HG02852 (cell line): ENCODE data around the gene CEBPB.

Experiments used
- ATAC-seq: cut with Tn5 transposase; IDR thresholded peaks from one replicate; pipeline ENCODE4 v1.9.1; 2021; ENCODE audit warnings: mild to moderate bottlenecking, moderate library complexity; ENCODE audit not compliant: unreplicated experiment

The CEBPB gene

DNA sequence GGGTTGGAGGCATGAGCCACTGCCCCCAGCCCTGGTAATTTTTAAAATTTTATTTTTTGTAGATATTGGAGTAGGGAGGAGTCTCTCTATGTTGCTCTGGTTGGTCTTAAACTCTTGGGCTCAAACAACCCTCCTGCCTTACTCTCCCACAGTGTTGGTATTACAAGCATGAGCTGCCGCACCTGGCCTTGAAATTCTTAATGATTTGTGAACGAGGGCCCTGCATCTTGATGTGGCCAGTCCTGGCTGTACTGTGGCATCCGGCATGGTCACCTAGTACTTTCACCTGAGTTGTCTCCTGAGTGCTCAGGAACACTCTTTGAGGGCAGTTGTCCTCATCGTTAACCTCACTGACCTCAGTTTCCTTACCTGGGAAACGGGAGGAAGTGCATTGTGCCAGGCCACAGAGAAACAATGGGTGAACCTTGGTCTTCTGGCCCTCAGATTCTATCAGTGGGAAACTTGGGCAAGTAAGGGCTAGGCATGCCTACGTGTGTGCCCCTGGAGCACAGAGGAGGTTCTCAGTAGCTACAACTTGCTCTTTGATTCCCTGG is 19.5 kb downstream of the CEBPB start:
- ATAC-seq = no peak

DNA sequence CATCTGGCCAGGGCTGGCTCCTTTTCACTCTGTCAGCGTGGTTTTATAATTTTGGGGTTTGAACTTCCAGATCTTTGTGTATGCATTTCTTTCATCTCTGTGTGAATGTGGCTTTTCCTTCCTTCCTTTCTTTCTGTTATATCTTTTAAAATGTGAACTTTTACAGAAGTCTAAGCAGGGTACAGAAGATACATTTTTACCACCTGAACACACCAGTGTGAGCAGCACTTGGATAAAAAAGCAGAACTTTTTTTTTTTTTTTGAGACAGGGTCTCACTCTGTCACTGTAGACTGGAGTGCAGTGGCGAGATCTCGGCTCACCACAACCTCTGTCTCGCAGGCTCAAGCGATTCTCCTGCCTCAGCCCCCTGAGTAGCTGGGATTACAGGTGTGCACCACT is 20.5 kb downstream of the CEBPB start:
- ATAC-seq = no peak

GRCh38 chr20:50213531-50214106 is 23.0 kb downstream of the CEBPB start:
- no peak for ATAC-seq

DNA sequence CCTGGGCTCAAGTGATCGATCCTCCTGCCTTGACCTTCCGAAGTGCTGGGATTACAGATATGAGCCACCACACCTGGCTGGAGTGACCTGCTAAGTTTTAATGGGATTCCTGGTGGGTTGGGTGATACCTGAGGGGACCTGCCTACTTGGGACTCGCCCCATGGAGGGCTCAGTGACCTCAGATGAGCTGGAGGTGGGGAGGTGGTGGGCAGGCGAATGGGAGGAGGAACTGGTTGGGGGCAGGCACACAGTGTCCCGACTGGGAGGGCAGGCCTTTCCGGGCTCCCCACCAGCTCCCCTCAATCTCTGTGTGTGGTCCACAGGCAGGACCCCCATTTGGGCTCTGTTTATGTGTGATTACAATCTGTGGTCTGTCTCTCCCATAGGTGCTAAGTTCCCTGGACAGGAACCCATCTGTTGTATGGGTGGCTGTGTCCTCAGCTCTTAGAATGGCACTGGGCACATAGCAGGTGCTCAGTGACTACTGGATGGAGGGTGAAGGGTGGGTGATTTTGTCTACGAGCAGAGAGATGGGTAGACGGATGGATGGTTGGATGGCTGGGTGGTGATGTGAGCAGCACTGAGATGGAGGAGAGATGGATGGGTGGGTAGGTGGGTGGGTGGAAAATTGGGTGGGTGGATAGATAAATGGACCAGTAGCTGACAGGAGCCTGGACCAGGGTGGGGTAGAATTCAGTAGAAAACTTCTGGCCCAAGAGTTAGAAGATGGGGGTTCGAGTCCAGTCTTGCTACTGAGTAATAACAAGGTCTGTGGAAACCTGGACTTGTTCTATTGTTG is 23.8 kb downstream of the CEBPB start:
- ATAC-seq = no peak

- no peak for ATAC-seq
These were observed 24.6 kb downstream of the CEBPB start for GRCh38 chr20:50215101-50215690.

- no peak for ATAC-seq
These were observed 25.3 kb downstream of the CEBPB start for GRCh38 chr20:50215926-50216325.

- no peak for ATAC-seq
These were observed 26.0 kb downstream of the CEBPB start for GRCh38 chr20:50216543-50217206.

DNA sequence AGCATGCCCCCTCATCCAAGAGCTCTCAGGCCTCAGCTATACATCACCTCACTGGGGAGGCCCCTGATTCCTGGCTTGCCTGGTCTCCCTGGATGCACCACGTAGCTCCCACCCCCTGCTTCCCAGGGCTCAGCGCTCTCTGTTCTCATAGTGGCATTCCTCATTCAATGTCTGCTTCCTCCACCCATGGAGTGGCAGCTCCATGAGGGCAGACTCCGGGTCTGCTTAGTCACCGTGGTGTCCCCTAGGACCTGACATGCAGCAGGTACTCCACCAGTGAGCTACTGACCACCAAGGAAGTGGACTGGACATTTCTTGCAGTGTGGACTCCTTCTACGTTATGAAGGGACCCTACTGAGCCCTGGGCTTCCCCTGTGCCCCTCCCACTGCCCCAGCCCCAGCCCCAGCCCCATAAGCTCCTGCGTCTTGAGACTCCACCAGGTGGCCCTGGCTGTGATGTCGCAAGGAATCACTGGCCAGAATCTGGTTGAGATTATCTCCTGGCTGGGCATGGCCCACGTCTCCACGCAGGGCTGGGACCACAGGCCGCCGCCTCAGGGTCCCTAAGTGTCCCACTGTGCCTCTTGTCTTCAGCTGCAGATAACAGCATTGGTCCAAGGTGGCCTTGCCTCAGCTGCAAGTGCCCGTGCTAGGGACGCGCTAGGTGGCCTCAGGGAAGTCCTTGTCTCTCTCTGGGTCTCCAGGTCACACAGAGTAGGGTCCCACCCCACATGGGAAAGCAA is 26.7 kb downstream of the CEBPB start:
- no peak for ATAC-seq

- ATAC-seq = no peak
These were observed 28.4 kb downstream of the CEBPB start for GRCh38 chr20:50218987-50219435.

GRCh38 chr20:50219600-50219999 is 29.0 kb downstream of the CEBPB start:
- ATAC-seq = no peak

DNA sequence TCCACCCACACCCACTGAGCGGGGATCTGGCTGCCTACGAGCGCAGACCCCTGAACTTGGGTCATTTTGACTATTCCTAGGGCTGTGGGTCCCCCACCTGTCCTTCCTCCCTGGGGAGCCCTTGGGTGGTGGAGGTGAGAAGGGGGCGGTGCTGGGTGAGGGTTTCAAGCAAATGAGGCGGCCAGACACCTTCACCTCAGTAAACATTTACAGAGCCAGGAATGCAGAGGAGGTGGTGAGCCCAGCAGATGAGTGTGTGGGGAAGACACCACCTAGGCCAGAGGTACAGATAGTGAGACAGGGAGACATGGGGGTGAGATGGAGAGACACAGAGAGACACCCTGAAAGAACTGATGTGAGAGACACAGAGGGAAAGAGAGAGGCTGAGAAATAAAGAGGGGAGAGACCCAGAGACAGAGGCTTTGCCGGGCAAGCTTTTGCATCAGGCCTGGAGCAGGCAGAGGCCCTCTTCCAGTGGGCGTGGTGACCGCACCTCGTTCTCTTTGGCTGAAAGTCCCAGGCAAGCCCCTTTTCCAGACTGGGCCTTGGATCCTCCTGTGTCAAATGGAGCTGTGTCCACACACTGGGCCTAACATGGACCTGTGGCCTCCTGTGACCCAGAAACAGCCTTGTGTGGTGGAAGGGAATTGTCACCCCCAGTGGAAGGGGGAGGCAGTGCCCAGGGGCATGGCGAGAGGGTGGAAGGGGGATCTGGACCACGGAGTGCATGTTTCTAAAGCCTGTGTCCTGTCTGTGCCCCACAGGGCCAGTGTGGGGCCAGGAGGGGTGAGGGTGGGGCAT is 29.7 kb downstream of the CEBPB start:
- no peak for ATAC-seq

DNA sequence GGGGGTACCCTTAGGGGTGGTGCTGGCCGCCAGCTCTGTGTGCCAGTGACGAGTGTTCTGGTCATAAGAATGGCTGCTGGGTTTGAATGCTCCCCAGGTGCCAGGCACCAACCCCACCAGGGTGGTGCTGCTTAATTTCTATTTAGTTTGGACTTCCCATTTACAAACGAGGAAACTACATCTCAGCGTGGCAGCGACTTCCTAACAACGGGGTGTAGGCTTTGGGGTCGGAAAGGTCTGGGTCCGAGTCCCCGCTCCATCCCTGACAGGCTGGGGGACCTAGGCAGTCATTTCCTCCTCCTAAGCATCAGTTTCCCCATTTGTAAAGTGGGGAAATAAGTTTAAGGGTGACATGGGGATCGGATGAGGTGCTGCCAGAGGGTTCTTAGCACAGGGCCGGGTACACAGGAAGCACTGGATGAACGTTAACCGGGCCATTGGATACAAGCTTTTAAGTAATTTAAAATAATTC is 30.3 kb downstream of the CEBPB start:
- ATAC-seq = no peak

DNA sequence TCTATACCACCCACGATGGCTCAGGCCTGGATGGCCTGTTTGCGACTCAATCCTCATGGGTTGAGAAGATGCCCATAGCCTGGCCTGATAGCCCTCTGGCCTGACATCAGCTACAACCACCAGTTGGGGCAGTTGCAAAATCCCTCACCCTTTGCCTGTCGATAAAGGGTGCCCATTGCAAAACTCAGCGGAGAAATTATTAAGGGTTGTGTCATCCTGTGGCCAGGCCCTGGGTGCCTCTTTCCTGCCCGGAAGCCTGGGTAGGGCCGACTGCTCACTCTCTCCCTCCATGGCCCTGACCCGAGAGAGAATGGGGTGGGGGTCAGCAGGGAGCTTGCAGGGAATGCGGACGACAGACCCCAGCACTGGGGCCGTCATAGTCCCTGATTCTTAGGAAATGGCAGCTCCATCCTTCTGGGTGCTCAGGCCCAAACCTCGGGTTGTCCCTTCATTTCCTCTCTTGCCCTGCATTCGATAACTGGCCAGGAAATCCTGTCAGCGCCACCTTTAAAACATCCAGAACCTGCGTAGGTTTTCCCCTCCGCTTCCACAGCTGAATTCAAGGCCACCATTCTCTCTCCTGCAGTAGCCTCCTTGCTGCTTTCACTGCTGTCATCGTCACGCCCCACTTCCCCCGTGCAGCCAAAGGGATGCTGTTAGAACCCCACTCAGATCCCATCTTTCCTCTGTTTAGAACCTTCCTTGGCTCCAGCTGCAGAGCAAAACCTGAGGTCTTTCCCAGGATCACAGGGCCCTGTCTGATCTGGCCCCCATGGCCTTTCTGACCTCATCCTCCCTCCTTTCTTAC is 31.1 kb downstream of the CEBPB start:
- no peak for ATAC-seq

- no peak for ATAC-seq
These were observed 31.8 kb downstream of the CEBPB start for GRCh38 chr20:50222309-50223038.

GRCh38 chr20:50223039-50224005 is 32.7 kb downstream of the CEBPB start:
- ATAC-seq = no peak

- no peak for ATAC-seq
These were observed 33.4 kb downstream of the CEBPB start for GRCh38 chr20:50224052-50224451.
